GM19043 (cell line): ENCODE results near the gene ATP6V1G3.
"Not testable (repeated sequence)": the region's sequence is repeated elsewhere in the genome, so short reads cannot be mapped to it uniquely, and the experiment has no call there.

Experiments
- ATAC-seq: cut with Tn5 transposase; IDR thresholded peaks from one replicate; pipeline ENCODE4 v1.9.1; 2021; ENCODE audit warnings: low read depth; ENCODE audit not compliant: unreplicated experiment

Gene ATP6V1G3

DNA sequence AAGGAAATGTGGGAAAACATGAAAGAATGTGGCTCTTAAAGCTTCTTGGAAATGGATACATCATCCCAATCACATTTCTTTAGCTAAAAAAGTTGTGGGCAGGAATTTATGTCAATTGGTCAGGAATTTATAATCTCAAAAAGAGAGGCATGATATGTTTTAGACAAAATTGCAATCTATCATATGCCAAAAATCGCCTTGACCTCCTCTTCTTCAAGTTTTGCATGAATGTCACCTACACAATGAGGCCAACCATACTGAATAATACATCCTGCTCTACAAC lies 42.4 kb downstream of the ATP6V1G3 start:
- ATAC-seq = no peak

DNA sequence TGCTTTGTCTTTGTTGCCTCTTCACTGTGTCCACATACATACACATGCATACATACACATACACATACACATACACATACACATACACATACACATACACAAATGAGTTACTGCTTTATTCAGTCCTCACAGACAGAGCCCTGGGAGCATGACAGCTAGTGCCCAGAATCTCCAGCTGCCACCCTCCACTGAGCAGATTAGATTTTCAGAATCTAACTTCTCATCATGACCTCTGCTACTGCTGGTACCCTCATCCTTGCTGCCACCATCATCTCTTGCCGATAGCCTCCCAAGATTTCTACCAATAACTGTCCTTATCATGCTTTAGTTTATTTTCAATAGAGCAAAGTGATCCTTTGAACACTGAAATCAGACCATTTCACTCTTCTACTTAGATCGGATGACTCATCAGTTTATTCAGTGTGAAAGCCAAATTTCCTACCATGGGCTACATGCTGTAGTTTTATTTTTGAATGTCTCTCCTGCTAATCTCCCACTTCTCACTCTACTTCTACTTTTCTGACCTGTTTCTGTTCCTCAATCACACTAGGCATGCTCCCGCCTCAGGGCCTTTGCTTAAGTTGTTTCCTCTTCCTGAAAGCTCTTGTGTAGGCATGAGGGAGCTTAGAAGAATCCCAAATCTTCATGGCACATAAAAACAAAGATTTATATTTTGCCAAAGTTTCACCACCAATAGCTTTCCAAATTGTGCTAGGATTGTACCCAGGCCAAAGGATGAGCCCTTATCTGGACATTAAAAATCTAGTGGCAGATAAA lies 43.0 kb downstream of the ATP6V1G3 start:
- ATAC-seq = no peak

DNA sequence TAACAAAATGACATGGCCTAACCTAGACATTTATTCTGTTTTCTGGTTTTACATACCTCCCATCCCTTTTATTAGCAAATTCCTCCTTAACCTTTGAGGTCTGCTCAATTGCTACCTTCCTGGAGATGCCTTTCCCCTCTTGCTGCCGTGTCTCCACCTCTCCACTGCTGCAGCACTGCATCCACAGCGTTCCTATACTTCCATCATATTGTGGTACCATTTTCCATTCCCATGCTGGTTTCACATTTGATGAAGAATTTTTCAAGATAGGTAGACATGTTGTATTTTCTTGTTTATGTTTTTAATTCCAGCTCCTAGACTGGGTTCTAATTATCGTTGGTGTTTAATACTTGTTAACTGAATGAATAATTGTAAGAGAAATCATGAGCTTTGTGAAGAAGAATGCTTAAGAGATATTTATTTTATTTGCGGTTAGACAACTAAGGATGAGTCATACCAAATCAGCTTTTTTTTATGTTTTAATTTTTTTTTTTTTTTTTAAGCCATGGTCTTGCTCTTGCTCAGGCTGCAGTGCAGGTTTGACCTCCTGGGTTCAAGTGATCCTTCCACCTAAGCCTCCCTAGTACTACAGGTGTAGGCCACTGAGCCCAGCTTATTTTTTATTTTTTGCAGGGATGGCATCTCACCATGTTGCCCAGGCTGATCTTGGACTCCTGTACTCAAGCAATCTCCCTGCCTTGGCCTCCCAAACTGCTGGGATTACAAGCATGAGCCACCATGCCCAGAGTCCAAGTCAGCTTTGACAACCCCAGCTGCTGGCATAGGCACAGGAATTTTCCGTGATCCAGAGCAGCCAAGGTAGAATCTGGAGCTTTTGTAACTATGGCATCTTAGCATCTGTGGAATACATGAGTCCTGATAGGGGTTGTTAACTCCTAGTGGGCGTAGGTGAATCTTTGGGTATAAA lies 44.0 kb downstream of the ATP6V1G3 start:
- ATAC-seq = no peak

GRCh38 chr1:198495631-198496030 lies 44.8 kb downstream of the ATP6V1G3 start:
- no peak for ATAC-seq

DNA sequence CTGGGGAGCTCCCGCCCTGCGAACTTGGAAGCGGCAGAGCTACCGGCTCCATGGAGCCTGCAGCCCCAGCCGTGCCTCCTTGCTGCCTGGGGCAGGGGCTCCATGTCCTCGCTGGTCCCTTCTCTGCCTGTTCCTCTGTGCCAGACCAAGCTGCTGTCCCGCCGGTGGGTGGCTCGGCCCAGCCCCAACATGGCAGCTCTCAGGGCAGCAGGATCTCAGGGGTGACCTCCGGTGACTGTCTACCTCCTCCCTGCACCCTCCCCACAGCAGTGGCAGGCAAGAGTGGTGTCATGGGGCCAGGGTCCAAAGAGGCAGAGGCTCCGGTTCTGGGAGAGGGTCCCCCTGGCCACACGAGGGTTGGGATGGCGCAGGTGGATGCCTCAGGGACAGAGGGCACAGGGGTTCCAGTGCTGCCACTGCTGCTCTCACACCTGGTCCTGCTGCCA lies 45.8 kb downstream of the ATP6V1G3 start:
- no peak for ATAC-seq

GRCh38 chr1:198494139-198494538 lies 46.3 kb downstream of the ATP6V1G3 start:
- no peak for ATAC-seq

DNA sequence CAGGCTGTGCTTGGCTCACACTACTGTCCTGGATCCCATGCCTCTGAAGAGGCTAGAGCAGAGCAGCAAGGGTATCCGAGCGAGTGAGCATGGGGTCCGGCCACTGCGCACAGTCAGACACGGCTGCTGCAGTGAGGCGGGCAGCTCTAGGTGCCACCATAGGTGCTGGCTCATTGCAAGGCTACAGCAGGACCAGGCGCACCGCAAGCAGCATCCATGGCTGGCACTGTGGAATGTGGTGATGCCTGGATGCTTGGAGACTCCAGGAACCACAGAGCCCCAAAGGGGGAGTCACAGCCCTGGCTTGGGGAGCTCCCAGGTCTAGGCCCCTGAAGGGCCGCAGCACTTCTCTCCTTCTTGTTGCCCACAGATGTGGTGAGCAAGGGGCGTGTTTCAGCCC lies 47.2 kb downstream of the ATP6V1G3 start:
- ATAC-seq = no peak

DNA sequence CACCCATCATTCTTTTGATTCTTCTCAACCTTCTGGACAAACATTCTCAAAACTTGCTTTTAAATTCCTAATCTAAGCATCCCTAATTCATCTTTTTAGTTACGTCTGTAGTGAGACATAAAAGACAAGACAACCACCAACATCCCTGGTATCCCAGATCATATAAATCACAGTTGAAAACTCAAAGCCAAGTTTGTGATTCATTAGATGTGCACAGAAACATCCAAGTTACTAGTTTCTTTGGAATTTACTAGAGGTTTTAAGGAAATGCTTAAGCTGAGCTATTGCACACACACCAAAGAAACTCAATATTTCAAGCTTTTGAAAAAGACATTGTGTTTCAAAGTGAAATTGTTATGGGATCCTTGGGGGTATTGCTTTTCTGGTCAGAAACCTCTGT lies 47.6 kb downstream of the ATP6V1G3 start:
- ATAC-seq = no peak

DNA sequence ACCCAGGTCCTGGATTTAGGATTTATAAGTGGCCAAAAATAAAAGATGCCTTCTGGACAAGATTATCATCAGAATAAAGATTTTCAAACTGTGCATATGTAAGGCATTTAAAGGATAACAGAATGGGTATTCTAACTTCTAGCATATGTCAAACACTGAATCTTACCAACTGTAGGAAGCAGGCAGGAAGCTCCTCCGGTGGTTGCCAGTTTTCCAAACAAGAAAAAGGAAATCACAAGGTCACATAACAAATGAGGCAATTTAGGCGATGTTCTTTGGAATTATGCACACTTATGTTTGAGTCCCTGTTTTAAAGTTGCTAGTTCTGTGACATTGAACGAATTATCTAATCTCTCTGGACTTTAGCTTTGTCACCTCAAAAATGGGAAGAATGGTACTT lies 48.9 kb downstream of the ATP6V1G3 start:
- ATAC-seq = no peak

GRCh38 chr1:198491028-198491427 lies 49.5 kb downstream of the ATP6V1G3 start:
- ATAC-seq = no peak

DNA sequence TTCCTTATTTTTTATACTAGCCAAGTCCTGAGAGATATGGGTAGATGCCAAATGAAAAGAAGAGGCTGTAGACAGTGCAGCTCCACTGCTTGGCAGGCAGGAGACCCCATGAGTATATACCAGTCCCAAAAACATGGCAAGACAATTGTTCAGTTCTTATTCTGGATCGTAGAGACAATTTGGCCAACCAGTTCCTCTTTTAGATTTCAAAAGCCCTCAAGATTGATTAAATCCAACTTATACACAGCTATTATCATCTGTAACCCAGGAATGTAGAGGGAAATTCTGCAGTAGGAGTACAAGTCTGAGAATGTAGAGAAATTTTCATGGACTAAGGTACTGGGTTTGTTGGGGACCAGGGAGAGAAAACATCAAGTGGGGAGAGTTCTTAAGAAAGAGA lies 50.3 kb downstream of the ATP6V1G3 start:
- ATAC-seq = no peak

DNA sequence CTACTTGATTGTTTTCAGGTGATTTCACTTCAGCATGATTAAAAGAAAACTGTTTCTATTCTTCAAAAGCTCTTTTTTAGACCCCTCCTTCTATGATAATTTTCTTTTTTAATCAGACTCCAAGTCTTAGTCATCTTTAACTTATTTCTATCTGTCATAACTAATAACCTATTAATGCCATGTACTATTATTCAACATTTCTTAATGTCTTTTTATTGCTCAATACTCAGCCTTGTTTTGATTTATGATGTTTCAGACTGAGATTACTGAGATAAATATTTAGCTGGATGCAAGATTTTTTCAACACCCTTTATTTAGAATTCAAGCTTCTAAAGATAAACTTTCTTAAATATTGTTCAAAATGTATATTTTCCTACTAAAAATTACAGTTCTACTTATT lies 53.6 kb downstream of the ATP6V1G3 start:
- no peak for ATAC-seq

DNA sequence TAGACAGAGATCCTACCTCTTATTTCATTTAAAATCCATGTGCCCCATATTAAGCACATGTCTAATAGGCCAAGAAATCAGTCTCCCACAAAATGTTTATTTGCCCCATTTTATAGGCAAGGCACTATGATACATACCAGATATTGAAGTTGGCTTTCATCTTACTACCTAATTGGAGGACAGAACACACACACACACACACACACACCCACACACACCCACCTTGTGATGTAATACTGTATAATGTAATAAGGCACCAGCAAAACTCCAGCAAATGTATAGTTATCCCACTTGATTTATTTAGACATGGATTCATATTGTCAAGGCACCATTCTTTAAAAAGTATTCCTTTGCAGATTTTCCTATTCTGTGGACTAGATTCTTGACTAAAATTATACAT lies 56.8 kb downstream of the ATP6V1G3 start:
- no peak for ATAC-seq

- no peak for ATAC-seq
Observed at GRCh38 chr1:198483006-198483405, 57.5 kb downstream of the ATP6V1G3 start.

- no peak for ATAC-seq
Observed at GRCh38 chr1:198481661-198482060, 58.8 kb downstream of the ATP6V1G3 start.

GRCh38 chr1:198480876-198481275 lies 59.6 kb downstream of the ATP6V1G3 start:
- ATAC-seq = no peak

DNA sequence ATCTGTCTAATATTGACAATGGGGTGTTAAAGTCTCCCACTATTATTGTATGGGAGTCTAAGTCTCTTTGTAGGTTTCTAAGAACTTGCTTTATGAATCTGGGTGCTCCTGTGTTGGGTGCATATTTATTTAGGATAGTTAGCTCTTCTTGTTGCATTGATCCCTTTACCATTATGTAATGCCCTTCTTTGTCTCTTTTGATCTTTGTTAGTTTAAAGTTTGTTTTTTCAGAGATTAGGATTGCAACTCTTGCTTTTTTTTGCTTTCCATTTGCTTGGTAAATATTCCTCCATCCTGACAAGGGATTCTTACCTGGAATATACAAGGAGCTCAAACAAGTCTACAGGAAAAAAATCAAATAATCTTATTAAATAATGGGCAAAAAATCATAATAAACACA lies 63.1 kb downstream of the ATP6V1G3 start:
- ATAC-seq = not testable (repeated sequence)
